Astrocyte of the cerebellum (primary cell): Measurements from ENCODE around the gene DNAJC7.

ENCODE experiments used
- DNase-seq: peaks from one replicate; pipeline ENCODE4 v3.0.0-alpha.2; 2011; ENCODE audit warnings: low read depth
- H3K4me3 ChIP-seq: 2 replicates; pipeline ENCODE4 v1.5.1; 2011; ENCODE audit warnings: mild to moderate bottlenecking, low read depth, low read length, moderate library complexity
- CTCF ChIP-seq: IDR thresholded peaks from 2 replicates; pipeline ENCODE4 v1.5.1; 2012; ENCODE audit warnings: low read length, low read depth, moderate library complexity, mild to moderate bottlenecking; ENCODE audit errors: missing control alignments
- in situ Hi-C: cut with HindIII; loops from 2 replicates; pipeline ENCODE4 v1.10.0; 2017; ENCODE audit warnings: low sequenced_read_pairs

DNAJC7 gene

GRCh38 chr17:41928693-41929251, 88.5 kb downstream of the DNAJC7 start:
- no peak for DNase-seq

More at GRCh38 chr17:41928693-41929251, 88.5 kb downstream of the DNAJC7 start:
- no peak for TF ChIP-seq CTCF
- in situ Hi-C loops = no loop called here
- H3K4me3 ChIP-seq = no peak overlapping the region
